SK-N-SH (cell line): Measurements from ENCODE around the gene SLC10A1.

Experiments
- CTCF ChIP-seq: fragments of 200-600 bp; sonication (generic); IDR thresholded peaks from 2 replicates; pipeline ENCODE4 v1.6.1; 2017; ENCODE audit warnings: antibody characterized with exemption, mild to moderate bottlenecking, moderate library complexity
- EP300 ChIP-seq, 2 experiments: IDR thresholded peaks; 2 replicates each; pipeline versions ENCODE4 v1.4.0 to v1.6.1; 2012; ENCODE audit warnings: borderline replicate concordance in 1 of 2, low read depth in 1 of 2, low read length in 1 of 2
- FOSL2 ChIP-seq: IDR thresholded peaks from 2 replicates; pipeline ENCODE4 v1.4.0; 2012; ENCODE audit warnings: low read depth, mild to moderate bottlenecking, moderate library complexity, borderline replicate concordance
- GATA2 ChIP-seq: sonication (generic); formaldehyde crosslinking; IDR thresholded peaks from 2 replicates; pipeline ENCODE4 v1.5.0; 2020; ENCODE audit warnings: mild to moderate bottlenecking, missing genetic modification reagents
- MXI1 ChIP-seq: IDR thresholded peaks from 2 replicates; pipeline ENCODE4 v1.6.1; 2012; ENCODE audit warnings: mild to moderate bottlenecking, low read depth, low read length, improper control_type of control experiment
- NFIC ChIP-seq: IDR thresholded peaks from 2 replicates; pipeline ENCODE4 v1.4.0; 2012; ENCODE audit warnings: borderline replicate concordance
- POLR2AphosphoS5 ChIP-seq: IDR thresholded peaks from 2 replicates; pipeline ENCODE4 v1.6.1; 2012; ENCODE audit warnings: low read depth, low read length
- RAD21 ChIP-seq: IDR thresholded peaks from 2 replicates; pipeline ENCODE4 v1.6.1; 2012; ENCODE audit warnings: mild to moderate bottlenecking, low read length
- RFX5 ChIP-seq: IDR thresholded peaks from 2 replicates; pipeline ENCODE4 v1.6.1; 2012; ENCODE audit warnings: mild to moderate bottlenecking, improper control_type of control experiment, low read length
- TAF1 ChIP-seq: IDR thresholded peaks from 2 replicates; pipeline ENCODE4 v1.6.1; 2012; ENCODE audit warnings: low read depth, mild to moderate bottlenecking, low read length, moderate library complexity, borderline replicate concordance
- YY1 ChIP-seq: IDR thresholded peaks from 2 replicates; pipeline ENCODE4 v1.4.0; 2012; ENCODE audit warnings: low read depth, mild to moderate bottlenecking
- ZBTB33 ChIP-seq: IDR thresholded peaks from 2 replicates; pipeline ENCODE4 v1.4.0; 2012; ENCODE audit warnings: low read depth, borderline replicate concordance
- TF ChIP-seq, protein P1 (sequence below): IDR thresholded peaks from 2 replicates; pipeline ENCODE4 v1.6.1; 2012; ENCODE audit warnings: mild to moderate bottlenecking, low read depth, low read length, moderate library complexity

DNA sequence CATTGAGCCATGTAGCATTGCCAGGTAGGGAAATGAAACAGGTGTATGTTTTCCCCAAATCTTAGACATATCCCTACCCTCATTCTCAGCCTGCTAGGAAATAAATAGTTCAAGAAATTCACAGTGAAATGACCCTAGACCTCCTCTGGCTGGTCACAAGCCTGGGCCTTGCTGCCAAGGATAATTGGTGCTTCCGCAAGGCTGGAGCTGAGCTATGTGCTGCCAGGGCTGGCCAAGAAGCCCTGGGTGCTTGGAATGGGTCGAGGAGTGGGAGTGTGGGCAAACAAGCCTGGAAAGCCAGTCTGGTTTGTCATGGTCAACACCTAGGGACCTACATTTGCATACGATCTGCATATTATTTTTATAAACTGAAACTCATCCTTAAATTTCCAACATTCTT lies 31.3 kb upstream of the SLC10A1 start:
- TF ChIP-seq CTCF, result no peak
- TF ChIP-seq GATA2 (CRISPR knock-in tag), result no peak
- no peak for TF ChIP-seq YY1
- TF ChIP-seq MXI1, result no peak
- TF ChIP-seq POLR2AphosphoS5, result no peak
- TF ChIP-seq RFX5, result no peak
- no peak for TF ChIP-seq NFIC
- TF ChIP-seq, protein P1, sequence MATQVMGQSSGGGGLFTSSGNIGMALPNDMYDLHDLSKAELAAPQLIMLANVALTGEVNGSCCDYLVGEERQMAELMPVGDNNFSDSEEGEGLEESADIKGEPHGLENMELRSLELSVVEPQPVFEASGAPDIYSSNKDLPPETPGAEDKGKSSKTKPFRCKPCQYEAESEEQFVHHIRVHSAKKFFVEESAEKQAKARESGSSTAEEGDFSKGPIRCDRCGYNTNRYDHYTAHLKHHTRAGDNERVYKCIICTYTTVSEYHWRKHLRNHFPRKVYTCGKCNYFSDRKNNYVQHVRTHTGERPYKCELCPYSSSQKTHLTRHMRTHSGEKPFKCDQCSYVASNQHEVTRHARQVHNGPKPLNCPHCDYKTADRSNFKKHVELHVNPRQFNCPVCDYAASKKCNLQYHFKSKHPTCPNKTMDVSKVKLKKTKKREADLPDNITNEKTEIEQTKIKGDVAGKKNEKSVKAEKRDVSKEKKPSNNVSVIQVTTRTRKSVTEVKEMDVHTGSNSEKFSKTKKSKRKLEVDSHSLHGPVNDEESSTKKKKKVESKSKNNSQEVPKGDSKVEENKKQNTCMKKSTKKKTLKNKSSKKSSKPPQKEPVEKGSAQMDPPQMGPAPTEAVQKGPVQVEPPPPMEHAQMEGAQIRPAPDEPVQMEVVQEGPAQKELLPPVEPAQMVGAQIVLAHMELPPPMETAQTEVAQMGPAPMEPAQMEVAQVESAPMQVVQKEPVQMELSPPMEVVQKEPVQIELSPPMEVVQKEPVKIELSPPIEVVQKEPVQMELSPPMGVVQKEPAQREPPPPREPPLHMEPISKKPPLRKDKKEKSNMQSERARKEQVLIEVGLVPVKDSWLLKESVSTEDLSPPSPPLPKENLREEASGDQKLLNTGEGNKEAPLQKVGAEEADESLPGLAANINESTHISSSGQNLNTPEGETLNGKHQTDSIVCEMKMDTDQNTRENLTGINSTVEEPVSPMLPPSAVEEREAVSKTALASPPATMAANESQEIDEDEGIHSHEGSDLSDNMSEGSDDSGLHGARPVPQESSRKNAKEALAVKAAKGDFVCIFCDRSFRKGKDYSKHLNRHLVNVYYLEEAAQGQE, result no peak
- TF ChIP-seq RAD21, result no peak
- no peak for TF ChIP-seq EP300 (IDR thresholded peaks at IDR 0.05; ENCODE audit: borderline replicate concordance in 1 of 2, low read depth in 1 of 2, low read length in 1 of 2)
- TF ChIP-seq FOSL2, result no peak
- no peak for TF ChIP-seq TAF1
- no peak for TF ChIP-seq ZBTB33
